K562 (cell line): ENCODE results near the gene RALGAPB. TPM values are rescaled to one million over a fixed set of nuclear protein-coding genes. Genes with fewer than 3 reads are reported as not detected.
"Not testable (repeated sequence)": the region's sequence is repeated elsewhere in the genome, so short reads cannot be mapped to it uniquely, and the experiment has no call there.

Experiments
- ATAC-seq: fragments of 200-7000 bp; cut with Tn5 transposase; 3 replicates; pipeline ENCODE4 v1.9.1; 2020; ENCODE audit warnings: moderate library complexity
- BruUV-seq: library from RNA; stranded (reverse); fragments of 400-500 nt; replicated peaks from 2 replicates; lab custom pipeline; 2021; lab: Mats Ljungman, UMichigan
- CTCF ChIA-PET: fragments of 300-600 bp; formaldehyde crosslinking; extraction: SDS; loops from one replicate; lab custom pipeline; 2021; ENCODE audit warnings: low intra/inter-chr PET ratio; lab: Yijun Ruan, JAX
- POLR2A ChIA-PET: fragments of 300-600, 350-650 bp; sonication (Branson Sonifier 250); formaldehyde crosslinking; extraction: SDS; loops from one replicate; lab custom pipeline; 2021; ENCODE audit warnings: antibody characterized with exemption, inconsistent platforms; lab: Yijun Ruan, JAX
- DNase-seq, 4 experiments: peaks; one replicate each; pipeline versions ENCODE4 v3.0.0 to v3.0.0-alpha.2; 2011 to 2018; ENCODE audit warnings: low spot score in 3 of 4, mixed read lengths in 3 of 4; ENCODE audit errors: extremely low read depth in 1 of 4
- FAIRE-seq: peaks from 2 replicates; lab custom pipeline; 2011; peaks lifted over from hg19 to GRCh38; lab: Jason Lieb, UNC
- H2AFZ ChIP-seq: 2 replicates; pipeline ENCODE4 v1.6.0; 2011; ENCODE audit warnings: low read depth, low read length, control low read depth, inconsistent platforms
- H3K27ac ChIP-seq: fragments of 200-600 bp; 3 replicates; pipeline ENCODE4 v1.8.0; 2011; ENCODE audit warnings: low read depth, mild to moderate bottlenecking, control low read depth, inconsistent platforms, low read length, moderate library complexity, mixed read lengths; ENCODE audit errors: extremely low read depth
- H3K27me3 ChIP-seq, 2 experiments: fragments of 300-600 bp in 1 of 2; 2 replicates in 1 of 2; 3 replicates in 1 of 2; pipeline versions ENCODE4 v1.6.0 to v1.8.0; 2011; ENCODE audit warnings: inconsistent platforms in 2 of 2, low read length in 2 of 2, mild to moderate bottlenecking in 1 of 2, mixed read lengths in 1 of 2, moderate library complexity in 1 of 2; ENCODE audit not compliant: control insufficient read depth in 2 of 2, insufficient read depth in 2 of 2
- H3K36me3 ChIP-seq: fragments of 300-600 bp; 3 replicates; pipeline ENCODE4 v1.8.0; 2011; ENCODE audit warnings: mild to moderate bottlenecking, low read length, inconsistent platforms; ENCODE audit not compliant: control insufficient read depth, insufficient read depth
- H3K4me1 ChIP-seq, 2 experiments: fragments of 200-600 bp in 1 of 2; replicated peaks in 1 of 2; 2 replicates in 1 of 2; 3 replicates in 1 of 2; pipeline versions ENCODE4 v1.5.1 to v1.8.0; 2011; ENCODE audit warnings: inconsistent platforms in 2 of 2, low read length in 2 of 2, mild to moderate bottlenecking in 1 of 2, mixed read lengths in 1 of 2, moderate library complexity in 1 of 2; ENCODE audit not compliant: control insufficient read depth in 2 of 2, insufficient read depth in 2 of 2
- H3K4me2 ChIP-seq: 2 replicates; pipeline ENCODE4 v1.6.1; 2011; ENCODE audit warnings: low read length, control low read depth, inconsistent platforms, mixed read lengths; ENCODE audit not compliant: insufficient read depth
- H3K4me3 ChIP-seq: fragments of 200-600 bp; sonication (generic), shearing (Covaris generic); 2 replicates; pipeline ENCODE4 v1.5.1; 2016; ENCODE audit warnings: control low read depth, inconsistent platforms
- H3K79me2 ChIP-seq: fragments of 200-600 bp; 3 replicates; pipeline ENCODE4 v1.8.0; 2011; ENCODE audit warnings: low read length, inconsistent platforms; ENCODE audit not compliant: control insufficient read depth, insufficient read depth
- H3K9ac ChIP-seq, 2 experiments: 2 replicates each; pipeline versions ENCODE4 v1.6.0 to v1.6.1; 2011; ENCODE audit warnings: low read depth in 2 of 2, low read length in 2 of 2, control low read depth in 1 of 2, inconsistent platforms in 1 of 2, mild to moderate bottlenecking in 1 of 2, mixed read lengths in 1 of 2; ENCODE audit not compliant: insufficient read depth in 1 of 2
- H3K9me1 ChIP-seq: one replicate; pipeline ENCODE4 v1.6.0; 2011; ENCODE audit warnings: inconsistent platforms, mild to moderate bottlenecking, low read length, moderate library complexity; ENCODE audit not compliant: control insufficient read depth, insufficient read depth
- H3K9me3 ChIP-seq: replicated peaks from 2 replicates; pipeline ENCODE4 v1.5.1; 2011; ENCODE audit warnings: low read depth, low read length, inconsistent platforms; ENCODE audit not compliant: control insufficient read depth, insufficient read depth
- H4K20me1 ChIP-seq: replicated peaks from 2 replicates; pipeline ENCODE4 v1.6.1; 2011; ENCODE audit warnings: low read length, inconsistent platforms, mixed read lengths; ENCODE audit not compliant: control insufficient read depth, insufficient read depth
- WGBS: fragments of 100-300 bp; shearing (Covaris generic); methylation state at CpG from one replicate; pipeline ENCODE4 v1.1.6; 2016; ENCODE audit warnings: low coverage, mixed read lengths; ENCODE audit not compliant: insufficient coverage; ENCODE audit errors: missing lambda C conversion rate; 5-methylcytosine and 5-hydroxymethylcytosine counted together
- in situ Hi-C: fragments of 300-500 bp; cut with MboI; formaldehyde crosslinking; loops from 4 replicates; pipeline ENCODE4 v1.15.0; 2018; ENCODE audit warnings: inconsistent platforms, mixed read lengths
- intact Hi-C: fragments of 100-400 bp; cut with micrococcal nuclease; formaldehyde crosslinking; loops from 2 replicates; pipeline ENCODE4 v1.14.2; 2022
- polyA plus RNA-seq, 8 experiments: library from polyadenylated mRNA; depleted of rRNA in 4 of 8; stranded (reverse) in 5 of 8; unstranded in 3 of 8; fragments of >200 nt; fragmentation: Nextera tagmentation in 2 of 8; fragmentation: Illumina TruSeq in 1 of 8; extraction: Ambion mirVana in 2 of 8; extraction: Trizol in 1 of 8; gene quantifications; 2 replicates each; pipeline versions ENCODE4 v1.2.1 to v1.2.3, GENCODE V29; 2011 to 2014; ENCODE audit warnings: inconsistent platforms in 1 of 8, missing spikeins in 1 of 8
- total RNA-seq, 7 experiments: library from RNA; depleted of rRNA in 6 of 7; stranded (reverse); fragments of >200 nt in 6 of 7; fragmentation: Illumina TruSeq in 2 of 7; extraction: Trizol in 2 of 7; gene quantifications; 2 replicates each; pipeline versions ENCODE4 v1.2.1 to v1.2.3, GENCODE V29; 2011 to 2021; ENCODE audit warnings: low replicate concordance in 1 of 7

The RALGAPB gene
- total and polyA plus RNA-seq, 9 of the 15 experiments (the other 6 are each of a cell fraction or from before 2014, with no cell fraction given) = 4.3 to 25.6 (median 13.6) TPM

- peaks cover 13 to 51% of the 10 kb centered on the region in 2 experiments; a peak in 4 of 5 replicates for H3K27me3 ChIP-seq
- BruUV-seq, CTCF ChIA-PET, H3K36me3 ChIP-seq, H2AFZ ChIP-seq, DNase-seq, ATAC-seq, H3K27ac ChIP-seq, H4K20me1 ChIP-seq, H3K79me2 ChIP-seq, H3K9ac ChIP-seq, H3K4me2 ChIP-seq, intact Hi-C loops, H3K9me1 ChIP-seq, H3K4me1 ChIP-seq, H3K9me3 ChIP-seq, H3K4me3 ChIP-seq, FAIRE-seq, in situ Hi-C loops: not testable (repeated sequence)
- 4% methylated on average over 2 of the region's 3 CpGs for WGBS
- POLR2A ChIA-PET = interaction anchor here (0.6 kb wide), 1 partner anchor 14 kb away, joined by 3 read pairs; no protein-coding TSS in a partner anchor
Observed at GRCh38 chr20:38592411-38592790, 119.8 kb downstream of the RALGAPB start.

GRCh38 chr20:38594281-38594680 lies 121.6 kb downstream of the RALGAPB start:
- BruUV-seq, intact Hi-C loops: not testable (repeated sequence)

GRCh38 chr20:38595886-38596285 lies 123.2 kb downstream of the RALGAPB start:
- in situ Hi-C loops, H4K20me1 ChIP-seq, H3K36me3 ChIP-seq, BruUV-seq, DNase-seq, H3K4me2 ChIP-seq, H3K9me3 ChIP-seq, intact Hi-C loops, POLR2A ChIA-PET, H3K4me1 ChIP-seq, H3K9me1 ChIP-seq, H3K4me3 ChIP-seq, CTCF ChIA-PET, H3K27ac ChIP-seq, H3K9ac ChIP-seq, ATAC-seq, FAIRE-seq, H3K79me2 ChIP-seq, H2AFZ ChIP-seq: not testable (repeated sequence)
- 16% methylated on average over 8 of the region's 15 CpGs for whole genome bisulfite sequencing
- peaks cover 13 to 27% of the 10 kb centered on the region in 2 experiments; a peak in 4 of 5 replicates for H3K27me3 ChIP-seq

More at GRCh38 chr20:38594281-38594680, 121.6 kb downstream of the RALGAPB start:
- 20% methylated on average over 12 of the region's 12 CpGs for WGBS
- H3K27ac ChIP-seq, ATAC-seq, in situ Hi-C loops, H3K36me3 ChIP-seq, H3K4me1 ChIP-seq, H3K79me2 ChIP-seq, H3K9me3 ChIP-seq, H3K9me1 ChIP-seq, FAIRE-seq, H3K9ac ChIP-seq, CTCF ChIA-PET, H3K4me2 ChIP-seq, H4K20me1 ChIP-seq, H3K4me3 ChIP-seq, H2AFZ ChIP-seq, DNase-seq, POLR2A ChIA-PET: not testable (repeated sequence)
- H3K27me3 ChIP-seq = peaks cover 13 to 36% of the 10 kb centered on the region in 2 experiments; a peak in 4 of 5 replicates
